ENCODE results near the gene PCAT6.

The PCAT6 gene

DNA sequence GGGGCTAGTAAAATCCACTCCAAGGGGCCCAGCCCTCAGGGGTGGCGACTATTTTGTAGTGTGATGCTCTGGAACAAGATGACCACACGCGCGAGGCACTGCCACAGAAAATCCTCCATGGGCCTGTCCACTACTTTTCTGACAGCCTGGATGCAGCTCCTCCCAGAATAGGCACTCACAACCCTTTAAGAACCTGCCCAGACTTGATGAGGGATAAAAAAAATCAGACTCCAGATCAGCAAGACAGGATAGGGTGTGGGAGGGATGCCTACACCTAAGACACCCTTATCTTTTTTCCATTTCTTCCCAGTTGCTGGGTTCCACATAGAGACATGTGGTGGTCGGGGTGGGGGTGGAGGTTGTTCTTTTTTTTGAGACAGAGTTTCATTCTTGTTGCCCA, 33.5 kb downstream of the PCAT6 start:
- H3K4ac ChIP-seq (ENCODE audit: low read length): no peak overlapping the region
- H3K27me3 ChIP-seq (ENCODE audit: control insufficient read depth in 3 of 3, insufficient read depth in 3 of 3, low read depth in 1 of 3, low read length in 3 of 3): peaks cover 0 to 3% (median 0%) of the 10 kb centered on the region in 3 experiments
- H2BK120ac ChIP-seq (ENCODE audit: low read depth, low read length): no peak overlapping the region
- no peak overlapping the region for H3K27ac ChIP-seq (replicated peaks; ENCODE audit: low read length)
- no peak for DNase-seq (ENCODE audit: low spot score)
- H3K9me3 ChIP-seq (replicated peaks in 1 of 2; ENCODE audit: control insufficient read depth in 2 of 2, insufficient read depth in 1 of 2, low read depth in 1 of 2, low read length in 2 of 2): no peaks in the 10 kb centered on the region
- H3K4me2 ChIP-seq (ENCODE audit: insufficient read depth, low read length, poor library complexity, severe bottlenecking): no peak overlapping the region
- no peak overlapping the region for H3K18ac ChIP-seq (ENCODE audit: low read length)
- H3K4me3 ChIP-seq (ENCODE audit: low read length in 2 of 2): no peak overlapping the region
- no peaks in the 10 kb centered on the region for H3K79me1 ChIP-seq (ENCODE audit: low read depth, low read length)
- H3K36me3 ChIP-seq (replicated peaks in 1 of 2; ENCODE audit: control insufficient read depth in 2 of 2, insufficient read depth in 2 of 2, low read length in 2 of 2): no peaks in the 10 kb centered on the region
- H2BK12ac ChIP-seq (ENCODE audit: low read length): no peak overlapping the region
- no peak overlapping the region for H3K9ac ChIP-seq (ENCODE audit: low read depth, low read length, poor library complexity)
- no peak overlapping the region for H3K23ac ChIP-seq (ENCODE audit: low read depth, low read length, poor library complexity)
- H2BK15ac ChIP-seq (ENCODE audit: low read length): no peak overlapping the region
- H4K91ac ChIP-seq (ENCODE audit: low read depth, low read length, poor library complexity): no peak overlapping the region
- H2AK5ac ChIP-seq (ENCODE audit: low read depth, low read length): no peak overlapping the region
- no peak overlapping the region for H3K14ac ChIP-seq (ENCODE audit: low read length)
- WGBS, 2 donors (ENCODE audit: extremely low coverage in 2 of 2, insufficient read length in 2 of 2, insufficient replicate concordance in 1 of 2): no CpG with 5 or more reads among the region's 5 CpGs
- H4K8ac ChIP-seq (ENCODE audit: low read depth, low read length): no peak overlapping the region
- no peak overlapping the region for H2AFZ ChIP-seq (ENCODE audit: low read length)
- H2BK5ac ChIP-seq (ENCODE audit: low read length): no peak overlapping the region
- H3K4me1 ChIP-seq (ENCODE audit: control insufficient read depth in 2 of 2, insufficient read depth in 1 of 2, low read depth in 1 of 2, low read length in 2 of 2): peaks cover 0 to 13% of the 10 kb centered on the region in 2 donors

DNA sequence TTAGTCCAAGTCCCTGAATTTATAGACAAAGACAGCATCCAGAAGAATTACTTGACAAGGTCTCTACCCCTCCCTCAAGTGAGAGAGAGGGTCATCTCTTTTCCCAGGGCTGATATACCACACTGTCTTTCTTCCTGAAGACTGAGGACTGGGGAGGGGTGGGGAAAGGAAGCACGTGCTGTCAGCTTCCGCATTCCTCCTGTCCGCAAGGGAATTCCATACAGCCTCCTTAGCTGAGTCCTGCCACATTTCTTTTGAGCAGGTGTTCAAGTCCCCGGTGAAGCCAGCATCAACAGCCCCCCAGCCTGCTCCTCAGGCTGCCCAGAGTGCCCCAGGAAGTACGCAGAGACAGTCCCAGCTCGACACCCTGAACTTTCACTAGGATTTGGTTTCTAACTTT, 34.2 kb downstream of the PCAT6 start:
- Histone ChIP-seq H3K4ac (ENCODE audit: low read length) (no peak overlapping the region), H3K14ac (ENCODE audit: low read length) (no peak overlapping the region), H2BK12ac (ENCODE audit: low read length) (no peak overlapping the region), H3K18ac (ENCODE audit: low read length) (no peak overlapping the region), H3K9me3 (replicated peaks in 1 of 2; ENCODE audit: control insufficient read depth in 2 of 2, insufficient read depth in 1 of 2, low read depth in 1 of 2, low read length in 2 of 2) (no peaks in the 10 kb centered on the region), H2BK120ac (ENCODE audit: low read depth, low read length) (no peak overlapping the region), H3K23ac (ENCODE audit: low read depth, low read length, poor library complexity) (no peak overlapping the region), H3K9ac (ENCODE audit: low read depth, low read length, poor library complexity) (peak overlapping the region; percentile 3), H4K91ac (ENCODE audit: low read depth, low read length, poor library complexity) (no peak overlapping the region), H2AK5ac (ENCODE audit: low read depth, low read length) (no peak overlapping the region), H3K36me3 (replicated peaks in 1 of 2; ENCODE audit: control insufficient read depth in 2 of 2, insufficient read depth in 2 of 2, low read length in 2 of 2) (peaks cover 0 to 4% of the 10 kb centered on the region in 2 donors), H4K8ac (ENCODE audit: low read depth, low read length) (no peak overlapping the region), H3K4me1 (ENCODE audit: control insufficient read depth in 2 of 2, insufficient read depth in 1 of 2, low read depth in 1 of 2, low read length in 2 of 2) (peaks cover 0 to 13% of the 10 kb centered on the region in 2 donors), H3K79me1 (ENCODE audit: low read depth, low read length) (no peaks in the 10 kb centered on the region), H3K4me2 (ENCODE audit: insufficient read depth, low read length, poor library complexity, severe bottlenecking) (no peak overlapping the region), H2BK5ac (ENCODE audit: low read length) (no peak overlapping the region), H3K27ac (replicated peaks; ENCODE audit: low read length) (no peak overlapping the region), H3K27me3 (ENCODE audit: control insufficient read depth in 3 of 3, insufficient read depth in 3 of 3, low read depth in 1 of 3, low read length in 3 of 3) (peaks cover 0 to 3% (median 0%) of the 10 kb centered on the region in 3 experiments), H3K4me3 (ENCODE audit: low read length in 2 of 2) (no peak overlapping the region), H2AFZ (ENCODE audit: low read length) (no peak overlapping the region), H2BK15ac (ENCODE audit: low read length) (no peak overlapping the region)
- no peak for DNase-seq (ENCODE audit: low spot score)
- WGBS, 2 donors (ENCODE audit: extremely low coverage in 2 of 2, insufficient read length in 2 of 2, insufficient replicate concordance in 1 of 2): no CpG with 5 or more reads among the region's 6 CpGs

DNA sequence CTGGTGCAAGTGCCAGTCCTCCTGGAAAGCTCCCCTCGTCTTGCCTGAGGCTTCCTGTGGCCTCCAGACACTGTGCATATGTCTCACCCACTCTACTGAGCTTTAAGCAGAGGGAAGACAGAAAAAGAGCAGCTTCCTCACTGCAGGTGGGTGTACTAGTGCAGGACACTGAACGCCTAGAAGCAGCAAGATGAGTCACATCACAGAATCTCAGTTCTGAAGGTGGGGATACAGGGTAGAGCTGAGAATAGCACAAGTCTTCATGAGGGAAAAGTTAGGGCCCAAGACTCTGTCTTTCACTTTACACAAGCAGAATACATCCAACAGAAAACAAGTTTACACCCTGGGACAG, 37.4 kb downstream of the PCAT6 start:
- Histone ChIP-seq H4K8ac (ENCODE audit: low read depth, low read length) (no peak overlapping the region), H3K4ac (ENCODE audit: low read length) (no peak overlapping the region), H3K9ac (ENCODE audit: low read depth, low read length, poor library complexity) (no peak overlapping the region), H2BK15ac (ENCODE audit: low read length) (no peak overlapping the region), H3K79me1 (ENCODE audit: low read depth, low read length) (peaks cover 2% of the 10 kb centered on the region), H3K4me1 (ENCODE audit: control insufficient read depth in 2 of 2, insufficient read depth in 1 of 2, low read depth in 1 of 2, low read length in 2 of 2) (peaks cover 0 to 7% of the 10 kb centered on the region in 2 donors), H2BK12ac (ENCODE audit: low read length) (no peak overlapping the region), H3K18ac (ENCODE audit: low read length) (no peak overlapping the region), H3K9me3 (replicated peaks in 1 of 2; ENCODE audit: control insufficient read depth in 2 of 2, insufficient read depth in 1 of 2, low read depth in 1 of 2, low read length in 2 of 2) (no peaks in the 10 kb centered on the region), H3K27ac (replicated peaks; ENCODE audit: low read length) (no peak overlapping the region), H3K27me3 (ENCODE audit: control insufficient read depth in 3 of 3, insufficient read depth in 3 of 3, low read depth in 1 of 3, low read length in 3 of 3) (no peaks in the 10 kb centered on the region), H3K36me3 (replicated peaks in 1 of 2; ENCODE audit: control insufficient read depth in 2 of 2, insufficient read depth in 2 of 2, low read length in 2 of 2) (peaks cover 14 to 22% of the 10 kb centered on the region in 2 donors), H2AK5ac (ENCODE audit: low read depth, low read length) (no peak overlapping the region), H3K4me3 (ENCODE audit: low read length in 2 of 2) (no peak overlapping the region), H3K4me2 (ENCODE audit: insufficient read depth, low read length, poor library complexity, severe bottlenecking) (no peak overlapping the region), H2AFZ (ENCODE audit: low read length) (no peak overlapping the region), H2BK120ac (ENCODE audit: low read depth, low read length) (no peak overlapping the region), H3K14ac (ENCODE audit: low read length) (no peak overlapping the region), H4K91ac (ENCODE audit: low read depth, low read length, poor library complexity) (no peak overlapping the region), H2BK5ac (ENCODE audit: low read length) (no peak overlapping the region), H3K23ac (ENCODE audit: low read depth, low read length, poor library complexity) (no peak overlapping the region)
- no peak for DNase-seq (ENCODE audit: low spot score)
- WGBS, 2 donors (ENCODE audit: extremely low coverage in 2 of 2, insufficient read length in 2 of 2, insufficient replicate concordance in 1 of 2): no CpG with 5 or more reads among the region's 2 CpGs

DNA sequence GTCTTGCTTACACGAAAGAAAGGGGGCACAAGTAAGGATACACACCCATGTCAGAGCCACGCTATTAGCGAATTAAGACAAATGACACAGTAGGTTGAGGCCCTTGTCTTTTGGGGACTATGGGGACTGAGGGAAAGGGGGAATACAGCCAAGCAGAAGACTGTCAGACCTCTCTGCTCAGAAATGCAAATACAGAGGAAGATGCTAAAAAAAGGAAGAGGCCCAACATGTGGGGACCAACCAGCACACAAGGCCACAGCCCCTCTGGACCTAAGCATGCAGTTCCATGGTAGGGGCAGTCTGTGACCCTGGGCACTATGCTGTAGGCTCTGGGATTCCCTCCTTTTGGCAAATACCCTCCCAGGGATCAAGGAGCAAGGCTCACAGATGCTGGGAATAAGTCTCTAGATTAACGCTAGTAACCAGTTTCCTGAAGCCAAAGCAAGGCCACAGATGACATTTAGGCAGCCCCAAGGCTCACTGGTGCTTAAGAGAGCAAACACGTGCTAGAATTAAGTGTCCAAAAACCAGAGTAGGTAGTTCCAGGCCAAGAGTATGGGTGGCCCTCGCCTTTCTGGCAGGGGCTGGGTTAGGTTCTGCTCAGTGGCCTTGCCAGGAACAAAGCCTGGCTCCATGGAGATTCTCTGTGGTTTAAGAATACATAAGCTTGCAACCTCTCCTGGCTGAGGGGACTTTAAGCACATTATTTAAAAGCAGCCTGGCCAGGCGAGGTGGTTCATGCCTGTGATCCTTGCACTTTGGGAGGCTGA, 40.0 kb downstream of the PCAT6 start:
- Histone ChIP-seq H4K8ac (ENCODE audit: low read depth, low read length) (no peak overlapping the region), H4K91ac (ENCODE audit: low read depth, low read length, poor library complexity) (no peak overlapping the region), H3K18ac (ENCODE audit: low read length) (no peak overlapping the region), H2AFZ (ENCODE audit: low read length) (no peak overlapping the region), H2BK12ac (ENCODE audit: low read length) (no peak overlapping the region), H2AK5ac (ENCODE audit: low read depth, low read length) (no peak overlapping the region), H2BK120ac (ENCODE audit: low read depth, low read length) (no peak overlapping the region), H2BK15ac (ENCODE audit: low read length) (no peak overlapping the region), H3K27me3 (ENCODE audit: control insufficient read depth in 3 of 3, insufficient read depth in 3 of 3, low read depth in 1 of 3, low read length in 3 of 3) (no peaks in the 10 kb centered on the region), H3K4ac (ENCODE audit: low read length) (no peak overlapping the region), H3K27ac (replicated peaks; ENCODE audit: low read length) (no peak overlapping the region), H3K9me3 (replicated peaks in 1 of 2; ENCODE audit: control insufficient read depth in 2 of 2, insufficient read depth in 1 of 2, low read depth in 1 of 2, low read length in 2 of 2) (no peaks in the 10 kb centered on the region), H3K4me2 (ENCODE audit: insufficient read depth, low read length, poor library complexity, severe bottlenecking) (no peak overlapping the region), H3K36me3 (replicated peaks in 1 of 2; ENCODE audit: control insufficient read depth in 2 of 2, insufficient read depth in 2 of 2, low read length in 2 of 2) (peaks cover 26 to 33% of the 10 kb centered on the region in 2 donors), H3K79me1 (ENCODE audit: low read depth, low read length) (peaks cover 4% of the 10 kb centered on the region), H3K4me1 (ENCODE audit: control insufficient read depth in 2 of 2, insufficient read depth in 1 of 2, low read depth in 1 of 2, low read length in 2 of 2) (peaks cover 0 to 1% of the 10 kb centered on the region in 2 donors), H3K9ac (ENCODE audit: low read depth, low read length, poor library complexity) (no peak overlapping the region), H3K4me3 (ENCODE audit: low read length in 2 of 2) (no peak overlapping the region), H3K23ac (ENCODE audit: low read depth, low read length, poor library complexity) (no peak overlapping the region), H2BK5ac (ENCODE audit: low read length) (no peak overlapping the region), H3K14ac (ENCODE audit: low read length) (no peak overlapping the region)
- no CpG with 5 or more reads among the region's 7 CpGs for WGBS, 2 donors (ENCODE audit: extremely low coverage in 2 of 2, insufficient read length in 2 of 2, insufficient replicate concordance in 1 of 2)
- DNase-seq (ENCODE audit: low spot score): no peak

Measured in neuronal stem cell (in vitro differentiated cells).